Skeletal muscle tissue (tissue), 4 donors: Measurements from ENCODE around the gene EOLA1. TPM values are rescaled to one million over a fixed set of nuclear protein-coding genes. Genes with fewer than 3 reads are reported as not detected.
"Not testable (repeated sequence)": the region's sequence is repeated elsewhere in the genome, so short reads cannot be mapped to it uniquely, and the experiment has no call there.

Experiments used
- H3K27ac ChIP-seq: one replicate; pipeline ENCODE4 v1.7.0; 2013; ENCODE audit warnings: mild to moderate bottlenecking, low read depth, low read length, inconsistent platforms
- H3K27me3 ChIP-seq, 3 donors: one replicate each; pipeline ENCODE4 v1.7.0; 2013; ENCODE audit warnings: low read length in 3 of 3; ENCODE audit not compliant: control insufficient read depth in 3 of 3, insufficient read depth in 3 of 3
- H3K36me3 ChIP-seq, 3 donors: one replicate each; pipeline ENCODE4 v1.7.0; 2013; ENCODE audit warnings: low read length in 3 of 3; ENCODE audit not compliant: control insufficient read depth in 3 of 3, insufficient read depth in 3 of 3
- H3K4me1 ChIP-seq, 3 donors: one replicate each; pipeline ENCODE4 v1.7.0; 2013; ENCODE audit warnings: low read length in 3 of 3, mild to moderate bottlenecking in 3 of 3; ENCODE audit not compliant: control insufficient read depth in 3 of 3, insufficient read depth in 3 of 3
- H3K4me3 ChIP-seq, 3 donors: one replicate each; pipeline ENCODE4 v1.7.0; 2013; ENCODE audit warnings: low read length in 3 of 3
- H3K9ac ChIP-seq, 3 donors: one replicate each; pipeline ENCODE4 v1.7.0; 2013; ENCODE audit warnings: low read length in 3 of 3, mild to moderate bottlenecking in 3 of 3, moderate library complexity in 2 of 3, low read depth in 1 of 3
- H3K9me3 ChIP-seq, 3 donors: one replicate each; pipeline ENCODE4 v1.7.0; 2013; ENCODE audit warnings: low read length in 3 of 3; ENCODE audit not compliant: control insufficient read depth in 3 of 3
- total RNA-seq: library from RNA; depleted of rRNA; stranded (reverse); fragments of >200 nt; gene quantifications from one replicate; pipeline ENCODE4 v1.2.3, GENCODE V29; 2014
- donor health status: Osteomylitis.

EOLA1 gene
- total RNA-seq, 1 donor from 2014 or later: 8.4 TPM

DNA sequence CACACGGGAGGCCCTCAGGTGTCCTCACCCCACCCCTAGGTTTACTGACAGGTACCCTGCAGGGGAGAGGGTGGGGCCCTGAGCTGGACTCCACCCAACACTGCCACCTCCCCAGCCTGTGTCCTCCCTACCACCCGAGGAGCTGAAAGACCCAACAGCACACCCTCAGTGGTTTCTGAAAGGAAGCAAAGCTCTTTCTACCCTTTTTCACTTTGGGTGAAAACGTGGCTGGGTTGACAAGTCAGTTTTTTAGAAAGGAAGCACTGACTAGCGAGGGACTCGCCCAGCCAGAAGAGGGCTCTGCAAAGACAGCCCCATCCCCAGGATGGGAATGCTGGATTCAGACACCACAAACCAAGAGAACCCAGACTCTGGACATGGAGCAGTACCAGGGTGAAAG, 37.9 kb upstream of the EOLA1 start:
- H3K9ac ChIP-seq: not testable (repeated sequence)
- peaks cover 15 to 31% (median 16%) of the 10 kb centered on the region in 3 donors for H3K36me3 ChIP-seq
- peaks cover 7 to 15% (median 9%) of the 10 kb centered on the region in 3 donors for H3K4me1 ChIP-seq

DNA sequence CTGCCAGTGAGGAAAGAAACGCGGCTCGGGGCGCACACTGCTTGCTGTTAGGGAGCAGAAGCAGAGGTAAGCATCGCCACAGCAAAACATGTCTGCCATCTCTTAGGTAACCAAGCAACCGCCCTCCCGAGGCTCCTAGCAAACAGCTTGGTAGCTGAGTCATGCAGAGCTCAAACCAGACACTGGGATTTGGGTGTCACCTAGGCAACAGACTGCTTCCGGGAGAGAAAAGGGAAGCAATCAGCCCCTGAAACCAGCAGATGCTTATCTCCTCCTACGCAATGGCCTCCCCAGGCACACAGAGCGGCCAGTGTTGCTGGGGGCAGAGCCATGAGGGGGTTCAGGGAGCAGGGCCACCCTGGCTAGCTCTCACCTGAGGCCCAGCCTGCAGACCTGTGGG, 37.4 kb upstream of the EOLA1 start:
- H3K27ac ChIP-seq, H3K4me3 ChIP-seq: not testable (repeated sequence)

More for the DNA sequence above, 37.9 kb upstream of the EOLA1 start:
- H3K27me3 ChIP-seq, H3K9me3 ChIP-seq, H3K4me3 ChIP-seq, H3K27ac ChIP-seq: not testable (repeated sequence)

DNA sequence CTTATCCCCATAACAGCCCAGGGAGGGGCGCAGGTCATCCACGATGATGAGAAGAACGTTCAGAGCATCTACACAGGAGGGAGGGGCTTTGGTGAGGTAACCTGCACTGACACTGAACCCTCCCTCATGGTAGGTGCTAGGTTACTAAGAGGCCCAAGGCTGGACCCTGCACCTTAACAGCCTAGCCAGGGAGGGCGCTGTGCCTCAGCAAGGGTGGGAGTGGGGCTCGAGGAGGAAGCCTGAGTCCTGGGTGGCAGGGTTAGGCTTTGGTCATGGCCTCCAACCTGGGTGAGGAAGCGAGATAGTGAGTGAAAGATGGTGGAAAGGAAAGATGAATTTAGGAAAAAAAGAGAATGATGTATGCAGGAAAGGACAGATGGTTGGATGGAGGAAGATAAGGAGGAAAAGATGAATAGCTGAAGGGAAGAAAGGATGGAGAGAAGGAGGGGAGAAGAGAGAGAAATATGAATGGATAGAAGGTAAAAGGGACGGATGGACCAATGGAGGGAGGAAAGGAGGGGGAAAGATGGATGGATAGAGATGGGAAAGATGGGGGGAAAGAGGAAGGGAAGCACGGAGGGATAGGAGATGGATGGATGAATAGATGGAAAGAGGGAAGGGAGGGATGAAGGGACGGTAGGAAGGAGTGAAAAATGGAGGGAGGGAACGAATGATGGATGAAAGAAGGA, 36.4 kb upstream of the EOLA1 start:
- H3K27me3 ChIP-seq: peaks cover 0 to 3% (median 0%) of the 10 kb centered on the region in 3 donors
- peaks cover 7 to 15% (median 9%) of the 10 kb centered on the region in 3 donors for H3K4me1 ChIP-seq
- H3K27ac ChIP-seq: peak overlapping the region; percentile 84
- H3K9ac ChIP-seq: peak overlapping the region; percentile 84 to 91 (median 88)
- H3K9me3 ChIP-seq: no peaks in the 10 kb centered on the region
- H3K4me3 ChIP-seq: peak overlapping the region; percentile 78 to 88 (median 88)
- H3K36me3 ChIP-seq: peaks cover 10 to 25% (median 14%) of the 10 kb centered on the region in 3 donors

More for the DNA sequence above, 37.4 kb upstream of the EOLA1 start:
- Histone ChIP-seq H3K4me1 (peaks cover 7 to 15% (median 9%) of the 10 kb centered on the region in 3 donors), H3K36me3 (peaks cover 10 to 28% (median 15%) of the 10 kb centered on the region in 3 donors)
- not testable (repeated sequence) for H3K27me3 ChIP-seq, H3K9me3 ChIP-seq, H3K9ac ChIP-seq

DNA sequence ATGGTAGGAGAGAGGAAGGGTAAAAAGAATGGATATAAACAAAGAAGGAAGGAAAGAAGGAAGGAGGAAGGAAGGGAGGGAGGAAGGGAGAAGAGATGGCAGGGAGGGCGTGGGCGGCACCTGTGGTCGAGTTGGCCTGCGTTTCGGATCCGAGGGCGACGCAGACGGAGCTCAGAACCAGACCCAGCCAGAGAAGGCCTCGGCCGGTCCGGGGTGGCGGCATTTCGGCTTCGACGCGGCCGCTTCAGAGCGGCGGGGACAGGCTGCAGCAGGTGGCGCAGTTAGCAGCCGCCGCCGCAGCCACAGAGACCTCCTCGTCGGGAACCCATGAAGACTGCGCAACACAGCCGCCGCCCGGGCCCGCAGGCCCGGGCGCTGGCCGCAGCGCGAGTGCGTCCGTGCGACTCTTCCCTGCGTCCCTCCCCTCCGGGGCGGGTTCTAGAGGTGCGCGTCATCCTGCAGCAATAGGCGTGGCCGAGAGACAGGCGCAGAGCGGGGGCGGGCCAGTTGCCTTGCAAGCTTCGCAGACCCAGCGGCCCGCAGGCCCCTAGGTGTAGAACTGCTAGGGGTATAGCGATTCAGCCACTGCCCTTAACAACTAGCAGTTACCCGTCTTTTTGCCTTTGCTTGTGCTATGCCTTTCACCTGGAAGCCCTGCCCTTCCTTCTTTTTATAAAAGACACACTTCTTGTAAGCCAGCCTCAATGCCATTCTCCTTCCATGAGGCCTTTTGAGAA, 35.7 kb upstream of the EOLA1 start, which contains the start of gene IDS:
Gene IDS (minus strand): TSS at position 392 of the 737 bp plus-strand sequence. CDS start 169 bp downstream, at position 223.
- Histone ChIP-seq H3K9ac (peak within 1 kb of the TSS; percentile 84 to 91 (median 88)), H3K4me3 (peak within 1 kb of the TSS; percentile 78 to 88 (median 88)), H3K36me3 (peaks cover 9 to 20% (median 10%) of the 10 kb centered on the region in 3 donors), H3K27me3 (peaks cover 0 to 3% (median 0%) of the 10 kb centered on the region in 3 donors), H3K4me1 (peaks cover 7 to 15% (median 9%) of the 10 kb centered on the region in 3 donors), H3K27ac (peak within 1 kb of the TSS; percentile 84), H3K9me3 (no peaks in the 10 kb centered on the region)

DNA sequence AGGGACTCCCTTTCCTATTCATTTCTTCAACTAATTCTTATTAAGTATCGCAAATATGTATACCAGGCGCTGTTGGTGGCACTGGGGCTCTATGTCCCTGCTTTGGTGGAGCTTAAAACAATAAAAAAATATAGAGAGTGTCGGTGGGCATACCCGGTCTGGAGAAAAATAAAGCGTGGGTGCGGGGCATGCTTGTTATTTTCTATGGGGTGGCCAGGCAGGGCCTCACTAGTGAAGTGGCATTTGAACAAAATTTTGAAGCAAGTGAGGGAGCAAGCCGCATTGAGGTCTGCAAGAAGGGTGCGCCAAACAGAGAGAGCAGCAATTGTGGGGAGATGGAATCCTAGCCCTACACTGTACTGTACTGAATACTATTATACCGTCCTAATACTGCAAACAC, 35.1 kb upstream of the EOLA1 start:
- peaks cover 7 to 15% (median 9%) of the 10 kb centered on the region in 3 donors for H3K4me1 ChIP-seq
- H3K9me3 ChIP-seq: no peaks in the 10 kb centered on the region
- peak overlapping the region; percentile 41 to 56 (median 51) for H3K4me3 ChIP-seq
- H3K36me3 ChIP-seq: peaks cover 4 to 14% (median 10%) of the 10 kb centered on the region in 3 donors
- peak overlapping the region; percentile 27 to 70 (median 33) for H3K9ac ChIP-seq
- H3K27me3 ChIP-seq: peaks cover 0 to 3% (median 0%) of the 10 kb centered on the region in 3 donors
- peak overlapping the region; percentile 84 for H3K27ac ChIP-seq

DNA sequence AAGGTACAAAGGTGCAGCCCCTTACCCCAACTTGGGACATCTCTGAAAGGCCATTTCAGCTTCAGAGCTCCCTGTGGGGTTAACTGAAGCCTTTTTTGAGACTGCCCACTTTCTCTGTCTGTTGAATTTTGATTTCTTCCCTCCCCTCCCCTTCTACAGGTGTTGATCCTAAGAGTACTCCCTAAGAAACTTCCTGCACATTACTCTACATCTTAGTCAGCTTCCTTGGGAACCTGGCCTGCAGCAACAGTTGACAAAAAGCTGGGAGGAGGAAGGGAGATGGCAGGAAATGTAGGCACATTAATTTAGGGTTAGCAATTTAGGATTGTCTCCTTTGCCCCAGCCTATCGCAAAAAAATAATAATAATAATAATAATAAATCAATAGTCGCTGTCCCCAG, 34.5 kb upstream of the EOLA1 start:
- peaks cover 0 to 3% (median 0%) of the 10 kb centered on the region in 3 donors for H3K27me3 ChIP-seq
- no peak overlapping the region for H3K9ac ChIP-seq
- no peak overlapping the region for H3K27ac ChIP-seq
- H3K4me3 ChIP-seq: no peak overlapping the region
- peaks cover 4 to 10% (median 7%) of the 10 kb centered on the region in 3 donors for H3K36me3 ChIP-seq
- H3K4me1 ChIP-seq: peaks cover 7 to 15% (median 9%) of the 10 kb centered on the region in 3 donors
- H3K9me3 ChIP-seq: no peaks in the 10 kb centered on the region

DNA sequence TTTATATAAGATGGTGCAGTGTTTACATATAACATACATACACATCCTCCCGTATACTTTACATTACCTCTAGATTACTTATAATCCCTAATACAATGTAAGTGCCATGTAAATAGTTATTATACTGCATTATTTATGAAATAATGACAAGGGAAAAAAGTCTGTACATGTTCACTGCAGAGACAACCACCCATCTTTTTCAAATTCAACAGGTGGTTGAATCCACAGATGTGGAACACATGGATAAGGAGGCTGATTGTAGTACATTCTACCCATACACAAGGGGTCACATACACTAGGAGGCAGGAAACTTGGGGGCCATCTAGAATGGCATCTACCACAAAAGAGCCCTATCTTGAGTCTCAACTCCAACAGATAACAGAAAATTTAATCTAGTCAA, 32.3 kb upstream of the EOLA1 start:
- H3K36me3 ChIP-seq: no peaks in the 10 kb centered on the region
- no peaks in the 10 kb centered on the region for H3K9me3 ChIP-seq

DNA sequence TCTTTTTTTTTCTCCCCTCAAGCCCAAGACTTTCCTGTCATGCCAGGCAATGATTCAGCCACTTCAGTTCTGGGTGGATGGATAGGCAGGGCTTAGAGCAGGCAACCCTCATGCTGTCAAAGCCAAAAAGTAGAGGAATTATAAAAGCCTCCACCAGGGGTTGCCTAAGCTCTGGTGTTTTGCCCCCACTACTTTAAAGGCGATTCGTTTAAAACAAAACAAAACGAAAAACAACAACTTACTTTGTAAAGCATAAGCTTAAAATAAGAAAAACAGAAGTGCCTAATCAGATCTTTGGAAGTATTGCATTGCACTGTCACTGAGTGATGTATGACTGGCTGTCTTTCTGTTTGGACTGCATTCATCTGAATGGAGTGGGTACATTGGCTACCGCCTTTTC, 30.4 kb upstream of the EOLA1 start:
- Histone ChIP-seq H3K9ac (no peak overlapping the region), H3K4me1 (peaks cover 2 to 6% (median 4%) of the 10 kb centered on the region in 3 donors), H3K27me3 (peaks cover 0 to 3% (median 0%) of the 10 kb centered on the region in 3 donors), H3K9me3 (no peaks in the 10 kb centered on the region), H3K36me3 (no peaks in the 10 kb centered on the region), H3K4me3 (no peak overlapping the region), H3K27ac (no peak overlapping the region)

More for the DNA sequence above, 32.3 kb upstream of the EOLA1 start:
- Histone ChIP-seq H3K9ac (no peak overlapping the region), H3K4me1 (peaks cover 9 to 11% (median 11%) of the 10 kb centered on the region in 3 donors), H3K4me3 (no peak overlapping the region), H3K27me3 (peaks cover 0 to 3% (median 0%) of the 10 kb centered on the region in 3 donors), H3K27ac (no peak overlapping the region)

DNA sequence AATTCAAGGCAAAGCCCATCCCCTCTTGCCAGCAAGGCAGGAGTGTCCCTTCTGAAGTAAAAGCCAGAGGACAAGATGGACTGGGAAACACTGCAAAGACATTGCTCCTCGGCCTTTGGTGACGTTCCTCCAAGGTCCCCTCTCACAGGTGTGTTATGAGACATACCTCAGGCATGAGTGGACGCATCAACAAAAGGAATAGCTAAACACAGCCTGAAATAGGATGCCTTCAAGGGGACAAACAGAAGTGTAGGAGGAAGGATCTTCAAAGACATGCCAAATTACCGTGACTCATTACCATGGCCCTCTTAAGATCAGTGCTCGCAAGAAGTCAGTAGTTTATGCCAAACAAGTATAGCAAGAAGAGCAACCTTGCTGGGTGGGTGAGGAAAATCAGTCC, 29.7 kb upstream of the EOLA1 start:
- Histone ChIP-seq H3K27ac (no peak overlapping the region), H3K9me3 (no peaks in the 10 kb centered on the region), H3K4me1 (peaks cover 0 to 4% (median 3%) of the 10 kb centered on the region in 3 donors), H3K9ac (no peak overlapping the region), H3K36me3 (no peaks in the 10 kb centered on the region), H3K4me3 (no peak overlapping the region), H3K27me3 (peaks cover 0 to 3% (median 0%) of the 10 kb centered on the region in 3 donors)
